ENCODE results near the gene SLC5A10.

SLC5A10 gene

GRCh38 chr17:18963126-18964017 is 11.4 kb downstream of the SLC5A10 start:
- no peak for TF ChIP-seq CTCF (IDR thresholded peaks at IDR 0.05)
- Histone ChIP-seq H3K27ac (no peak overlapping the region), H3K4me3 (no peak overlapping the region)
- no peak for DNase-seq (ENCODE audit: low spot score)

GRCh38 chr17:18964018-18964351 is 12.0 kb downstream of the SLC5A10 start:
- H3K4me3 ChIP-seq: no peak overlapping the region
- no peak overlapping the region for H3K27ac ChIP-seq
- DNase-seq (ENCODE audit: low spot score): no peak
- no peak for TF ChIP-seq CTCF (IDR thresholded peaks at IDR 0.05)

- TF ChIP-seq CTCF (IDR thresholded peaks at IDR 0.05): no peak
- no peak for DNase-seq (ENCODE audit: low spot score)
- H3K4me3 ChIP-seq: no peak overlapping the region
- no peak overlapping the region for H3K27ac ChIP-seq
Observed at GRCh38 chr17:18964550-18964949, 12.6 kb downstream of the SLC5A10 start.

GRCh38 chr17:18965530-18966236 is 13.7 kb downstream of the SLC5A10 start:
- TF ChIP-seq CTCF (IDR thresholded peaks at IDR 0.05): no peak
- Histone ChIP-seq H3K27ac (no peak overlapping the region), H3K4me3 (no peak overlapping the region)
- DNase-seq (ENCODE audit: low spot score): no peak

GRCh38 chr17:18966831-18967624 is 15.1 kb downstream of the SLC5A10 start:
- TF ChIP-seq CTCF (IDR thresholded peaks at IDR 0.05): no peak

GRCh38 chr17:18967916-18968315 is 16.0 kb downstream of the SLC5A10 start:
- Histone ChIP-seq H3K27ac (no peak overlapping the region), H3K4me3 (no peak overlapping the region)
- DNase-seq (ENCODE audit: low spot score): no peak
- TF ChIP-seq CTCF (IDR thresholded peaks at IDR 0.05): no peak

More at GRCh38 chr17:18966831-18967624, 15.1 kb downstream of the SLC5A10 start:
- H3K27ac ChIP-seq: no peak overlapping the region
- no peak overlapping the region for H3K4me3 ChIP-seq
- no peak for DNase-seq (ENCODE audit: low spot score)
